GM21723 (cell line): Measurements from ENCODE around the gene C5AR2.
"Not testable (repeated sequence)": the region's sequence is repeated elsewhere in the genome, so short reads cannot be mapped to it uniquely, and the experiment has no call there.

Experiments used
- ATAC-seq: cut with Tn5 transposase; IDR thresholded peaks from one replicate; pipeline ENCODE4 v1.9.1; 2021; ENCODE audit warnings: mild to moderate bottlenecking, moderate library complexity; ENCODE audit not compliant: unreplicated experiment

Gene C5AR2

DNA sequence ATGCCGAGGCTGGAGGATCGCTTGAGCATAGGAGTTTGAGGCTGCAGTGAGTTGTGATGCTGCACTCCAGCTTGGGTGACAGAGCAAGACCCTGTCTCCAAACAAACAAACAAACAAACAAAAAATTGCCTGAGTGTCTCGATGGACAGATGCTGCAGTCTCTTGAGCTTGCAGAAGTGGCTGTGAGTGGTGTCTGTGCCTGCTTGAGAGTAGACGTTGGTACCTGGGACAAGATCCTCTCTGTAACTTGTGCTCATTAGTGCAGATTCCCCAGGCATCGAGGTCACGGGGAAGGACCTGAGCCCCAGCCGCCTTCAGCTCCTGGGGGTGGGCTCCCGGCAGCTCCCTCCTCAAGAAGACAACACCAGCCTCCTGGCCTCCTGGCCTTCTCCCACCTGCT, 8.6 kb upstream of the C5AR2 start:
- no peak for ATAC-seq

DNA sequence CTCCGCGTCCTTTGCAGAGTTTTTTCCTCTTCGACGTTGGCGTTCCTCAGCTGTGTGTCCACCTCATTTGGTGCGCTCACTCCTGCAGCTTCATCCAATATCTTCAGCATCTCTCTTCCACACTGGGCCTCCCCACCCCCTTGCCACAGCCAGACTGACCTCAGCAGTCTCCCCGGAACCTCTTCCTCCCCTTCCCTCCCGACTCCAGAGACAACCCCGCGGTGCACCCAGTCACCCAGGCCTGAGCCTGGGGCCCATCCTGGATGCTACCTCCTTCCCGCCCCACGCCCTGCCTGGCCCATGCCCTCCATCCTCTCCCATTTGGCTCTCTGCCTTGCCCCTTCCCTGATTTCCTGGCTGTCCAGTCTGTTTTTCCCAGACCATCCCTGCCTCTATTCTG, 8.1 kb upstream of the C5AR2 start:
- ATAC-seq = no peak

DNA sequence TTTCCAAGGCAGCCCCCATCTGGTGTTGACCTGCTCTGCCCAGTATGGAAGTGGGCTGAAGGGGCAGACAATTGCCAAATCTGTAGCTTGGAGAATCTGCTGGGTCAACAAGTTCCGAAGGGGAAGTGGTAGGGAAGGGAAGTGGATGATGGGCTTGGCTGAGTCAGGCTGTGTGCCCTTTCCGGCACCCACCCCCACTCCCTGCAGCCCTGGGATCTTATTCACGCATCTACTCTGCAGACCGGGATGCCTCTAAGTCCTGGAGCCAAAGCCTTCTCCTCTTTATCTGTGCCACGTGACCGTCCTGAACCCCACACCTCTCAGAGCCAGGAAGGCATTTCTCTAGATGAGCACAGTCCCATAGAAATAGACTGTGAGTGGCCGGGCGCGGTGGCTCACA, 7.5 kb upstream of the C5AR2 start:
- ATAC-seq = no peak

DNA sequence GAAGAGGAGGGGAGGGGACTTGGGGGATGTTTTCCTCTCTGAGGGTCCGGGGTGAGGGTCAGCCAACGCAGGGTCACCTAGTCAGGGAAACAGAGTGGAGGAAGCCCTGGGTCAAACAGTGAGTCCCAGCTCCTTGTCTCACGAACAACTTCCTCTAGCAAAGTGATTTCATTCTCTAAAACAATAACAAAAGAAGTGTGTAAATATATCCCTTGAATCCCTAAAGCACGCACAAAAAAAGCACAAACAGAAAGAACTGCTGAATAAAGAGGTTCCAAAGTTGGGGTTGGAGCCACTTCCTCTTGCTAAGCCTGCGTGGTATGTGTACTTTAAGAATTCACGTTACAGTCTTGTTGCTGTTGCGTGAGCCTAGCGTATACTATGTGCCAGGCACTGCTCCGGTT, 1.5 kb upstream of the C5AR2 start:
- ATAC-seq = no peak

DNA sequence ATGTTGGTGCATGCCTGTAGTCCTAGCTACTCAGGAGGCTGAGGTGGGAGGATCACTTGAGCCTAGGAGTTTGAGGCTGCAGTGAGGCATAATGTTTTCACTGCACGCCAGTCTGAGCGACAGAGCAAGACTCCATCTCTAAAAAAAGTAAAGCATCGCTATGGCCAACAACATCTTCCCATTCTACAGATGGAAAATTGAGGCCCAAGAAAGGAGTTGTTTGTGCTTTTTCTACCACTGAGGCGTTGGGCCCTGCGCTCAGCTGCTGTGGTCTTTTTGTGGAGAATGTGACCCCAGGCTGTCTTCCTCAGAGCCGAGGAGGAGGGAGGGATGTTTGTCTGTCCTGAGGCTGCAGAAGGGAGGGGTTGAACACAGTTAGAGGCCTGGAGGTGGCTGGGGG, 485 bp upstream of the C5AR2 start:
- ATAC-seq = no peak

DNA sequence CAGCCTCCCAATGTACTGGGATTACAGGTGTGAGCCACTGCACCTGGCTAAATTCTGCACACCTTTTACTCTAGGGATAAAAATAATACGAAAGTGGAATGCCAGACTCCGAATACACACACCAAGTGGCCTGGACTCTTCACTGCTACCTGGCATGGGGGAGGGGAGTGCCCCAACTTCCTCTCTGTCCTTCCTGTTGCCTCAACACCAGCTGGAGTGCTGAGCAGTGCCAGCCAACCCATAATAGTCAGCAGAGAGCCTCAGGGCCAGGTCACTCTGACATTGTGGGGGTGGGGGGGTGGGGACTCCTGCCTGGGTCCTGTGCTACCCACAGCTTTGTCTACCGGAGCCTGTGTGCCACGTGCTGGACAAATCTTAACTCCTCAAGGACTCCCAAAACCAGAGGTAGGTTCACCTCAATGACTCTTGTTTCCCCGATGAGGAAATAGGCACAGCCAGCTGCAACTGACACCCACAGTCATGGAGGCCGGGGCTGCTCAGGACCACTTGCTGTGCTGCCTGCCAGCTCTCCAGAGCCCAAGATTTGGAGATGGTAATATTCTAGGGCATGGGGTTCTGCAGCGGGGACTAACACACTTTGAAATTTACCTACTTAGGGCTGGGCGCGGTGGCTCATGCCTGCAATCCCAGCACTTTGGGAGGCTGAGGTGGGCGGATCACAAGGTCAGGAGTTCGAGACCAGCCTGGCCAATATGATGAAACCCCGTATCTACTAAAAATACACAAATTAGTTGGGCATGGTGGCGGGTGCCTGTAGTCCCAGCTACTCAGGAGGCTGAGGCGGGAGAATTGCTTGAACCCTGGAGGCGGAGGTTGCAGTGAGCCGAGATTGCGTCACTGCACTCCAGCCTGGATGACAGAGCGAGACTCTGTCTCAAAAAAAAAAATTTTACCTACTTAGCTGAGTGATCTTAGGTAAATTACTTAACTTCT, 5.1 kb downstream of the C5AR2 start:
- not testable (repeated sequence) for ATAC-seq

DNA sequence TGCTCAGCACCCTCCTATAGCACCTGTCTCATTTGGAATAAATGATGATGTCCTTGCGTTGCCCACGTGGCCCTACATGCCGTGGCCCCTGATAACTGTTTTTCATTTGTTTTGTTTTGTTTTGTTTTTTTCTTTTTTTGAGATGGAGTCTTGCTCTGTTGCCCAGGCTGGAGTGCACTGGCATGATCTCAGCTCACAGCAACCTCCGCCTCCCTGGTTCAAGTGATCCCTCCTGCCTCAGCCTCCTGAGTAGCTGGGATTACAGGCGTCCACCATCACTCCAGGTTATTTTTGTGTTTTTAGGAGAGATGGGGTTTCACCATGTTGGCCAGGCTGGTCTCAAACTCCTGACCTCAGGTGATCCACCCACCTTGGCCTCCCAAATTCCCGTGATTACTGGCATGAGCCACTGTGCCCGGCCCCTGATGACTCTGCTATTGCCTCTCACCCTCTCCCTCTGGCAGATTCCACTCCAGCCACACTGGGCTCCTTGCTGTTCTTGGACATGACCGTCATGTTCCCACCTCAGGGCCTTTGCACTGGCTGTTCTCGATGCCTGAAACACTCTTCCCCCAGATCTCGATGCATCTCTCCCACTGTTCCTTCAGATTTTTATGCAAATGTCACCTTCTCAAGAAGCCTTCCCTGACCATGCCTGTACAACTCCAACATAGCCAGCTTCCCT, 7.4 kb downstream of the C5AR2 start:
- ATAC-seq = no peak

DNA sequence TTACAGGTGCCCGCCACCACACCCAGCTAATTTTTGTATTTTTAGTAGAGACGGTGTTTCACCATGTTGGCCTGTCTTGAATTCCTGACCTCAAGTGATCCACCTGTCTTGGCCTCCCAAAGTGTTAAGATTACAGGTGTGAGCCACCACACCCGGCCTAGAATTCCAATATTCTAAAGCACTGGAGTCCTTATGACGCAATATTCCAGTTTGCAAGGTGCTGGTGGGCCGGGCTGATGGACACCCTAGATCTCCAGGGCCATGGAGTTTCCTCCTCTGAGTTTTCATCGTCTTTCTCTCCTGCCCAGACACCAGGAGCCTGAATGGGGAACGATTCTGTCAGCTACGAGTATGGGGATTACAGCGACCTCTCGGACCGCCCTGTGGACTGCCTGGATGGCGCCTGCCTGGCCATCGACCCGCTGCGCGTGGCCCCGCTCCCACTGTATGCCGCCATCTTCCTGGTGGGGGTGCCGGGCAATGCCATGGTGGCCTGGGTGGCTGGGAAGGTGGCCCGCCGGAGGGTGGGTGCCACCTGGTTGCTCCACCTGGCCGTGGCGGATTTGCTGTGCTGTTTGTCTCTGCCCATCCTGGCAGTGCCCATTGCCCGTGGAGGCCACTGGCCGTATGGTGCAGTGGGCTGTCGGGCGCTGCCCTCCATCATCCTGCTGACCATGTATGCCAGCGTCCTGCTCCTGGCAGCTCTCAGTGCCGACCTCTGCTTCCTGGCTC, 8.7 kb downstream of the C5AR2 start:
- no peak for ATAC-seq

DNA sequence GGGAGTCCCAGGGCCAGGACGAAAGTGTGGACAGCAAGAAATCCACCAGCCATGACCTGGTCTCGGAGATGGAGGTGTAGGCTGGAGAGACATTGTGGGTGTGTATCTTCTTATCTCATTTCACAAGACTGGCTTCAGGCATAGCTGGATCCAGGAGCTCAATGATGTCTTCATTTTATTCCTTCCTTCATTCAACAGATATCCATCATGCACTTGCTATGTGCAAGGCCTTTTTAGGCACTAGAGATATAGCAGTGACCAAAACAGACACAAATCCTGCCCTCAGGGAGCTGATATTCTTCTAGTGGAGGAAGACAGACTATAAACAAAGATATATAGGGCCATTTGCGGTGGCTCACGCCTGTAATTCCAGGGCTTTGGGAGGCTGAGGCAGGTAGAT, 9.8 kb downstream of the C5AR2 start:
- no peak for ATAC-seq

DNA sequence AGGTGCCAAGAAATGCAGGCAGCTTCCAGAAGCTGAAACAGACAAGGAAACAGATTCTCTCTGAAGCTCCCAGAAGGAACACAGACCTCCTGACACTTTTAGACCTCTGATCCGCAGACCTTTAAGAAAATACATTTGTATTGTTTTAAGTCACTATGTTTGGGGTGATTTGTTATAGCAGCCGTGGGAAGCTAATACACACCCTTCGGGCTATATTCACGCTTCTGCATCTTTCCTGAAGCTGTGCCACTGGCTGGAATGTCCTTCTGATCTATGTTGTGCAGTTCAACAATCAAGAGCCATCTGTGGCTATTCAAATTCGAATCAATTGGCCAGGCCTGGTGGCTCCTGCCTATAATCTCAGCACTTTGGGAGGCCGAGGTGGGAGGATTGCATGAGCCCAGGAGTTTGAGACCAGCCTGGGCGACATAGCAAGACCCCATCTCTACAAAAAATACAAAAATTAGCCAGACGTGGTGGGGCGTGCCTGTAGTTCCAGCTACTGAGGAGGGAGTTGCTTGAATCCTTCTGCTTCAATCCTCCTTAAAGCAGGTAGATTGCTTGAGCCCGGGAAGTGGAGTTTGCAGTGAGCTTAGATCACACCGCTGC, 11.3 kb downstream of the C5AR2 start:
- no peak for ATAC-seq

DNA sequence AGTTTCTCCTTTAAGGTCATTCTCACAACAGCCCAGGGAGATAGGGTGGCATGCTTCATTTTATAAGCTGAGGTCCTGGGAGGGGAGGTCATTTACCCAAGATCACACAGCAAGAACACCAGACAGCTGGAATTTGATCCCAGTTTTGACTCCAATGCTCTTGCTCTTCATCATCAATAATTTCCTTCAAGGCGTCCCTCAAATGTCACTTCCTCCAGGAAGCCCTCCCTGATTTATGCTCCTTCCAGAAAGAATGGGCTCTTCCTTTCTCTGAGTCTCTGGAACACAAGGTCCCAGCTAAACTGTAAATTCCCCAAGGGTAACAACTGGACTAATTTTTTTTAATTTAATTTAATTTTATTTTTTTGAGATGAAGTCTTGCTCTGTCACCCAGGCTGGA, 12.4 kb downstream of the C5AR2 start:
- no peak for ATAC-seq

DNA sequence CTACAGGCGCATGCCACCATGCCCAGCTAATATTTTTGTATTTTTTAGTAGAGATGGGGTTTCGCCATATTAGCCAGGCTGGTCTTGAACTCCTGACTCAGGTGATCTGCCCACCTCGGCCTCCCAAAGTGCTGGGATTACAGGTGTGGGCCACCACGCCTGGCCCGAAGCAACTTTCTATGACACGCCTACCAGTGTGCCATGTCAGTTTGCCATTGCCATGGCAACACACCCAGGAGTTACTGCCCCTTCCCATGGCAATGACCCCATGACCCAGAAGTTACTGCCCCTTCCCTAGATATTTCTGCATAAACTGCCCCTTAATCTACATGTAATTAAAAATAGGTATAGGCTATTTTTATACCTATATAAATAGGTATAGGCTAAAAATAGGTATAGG, 14.0 kb downstream of the C5AR2 start:
- ATAC-seq = not testable (repeated sequence)

DNA sequence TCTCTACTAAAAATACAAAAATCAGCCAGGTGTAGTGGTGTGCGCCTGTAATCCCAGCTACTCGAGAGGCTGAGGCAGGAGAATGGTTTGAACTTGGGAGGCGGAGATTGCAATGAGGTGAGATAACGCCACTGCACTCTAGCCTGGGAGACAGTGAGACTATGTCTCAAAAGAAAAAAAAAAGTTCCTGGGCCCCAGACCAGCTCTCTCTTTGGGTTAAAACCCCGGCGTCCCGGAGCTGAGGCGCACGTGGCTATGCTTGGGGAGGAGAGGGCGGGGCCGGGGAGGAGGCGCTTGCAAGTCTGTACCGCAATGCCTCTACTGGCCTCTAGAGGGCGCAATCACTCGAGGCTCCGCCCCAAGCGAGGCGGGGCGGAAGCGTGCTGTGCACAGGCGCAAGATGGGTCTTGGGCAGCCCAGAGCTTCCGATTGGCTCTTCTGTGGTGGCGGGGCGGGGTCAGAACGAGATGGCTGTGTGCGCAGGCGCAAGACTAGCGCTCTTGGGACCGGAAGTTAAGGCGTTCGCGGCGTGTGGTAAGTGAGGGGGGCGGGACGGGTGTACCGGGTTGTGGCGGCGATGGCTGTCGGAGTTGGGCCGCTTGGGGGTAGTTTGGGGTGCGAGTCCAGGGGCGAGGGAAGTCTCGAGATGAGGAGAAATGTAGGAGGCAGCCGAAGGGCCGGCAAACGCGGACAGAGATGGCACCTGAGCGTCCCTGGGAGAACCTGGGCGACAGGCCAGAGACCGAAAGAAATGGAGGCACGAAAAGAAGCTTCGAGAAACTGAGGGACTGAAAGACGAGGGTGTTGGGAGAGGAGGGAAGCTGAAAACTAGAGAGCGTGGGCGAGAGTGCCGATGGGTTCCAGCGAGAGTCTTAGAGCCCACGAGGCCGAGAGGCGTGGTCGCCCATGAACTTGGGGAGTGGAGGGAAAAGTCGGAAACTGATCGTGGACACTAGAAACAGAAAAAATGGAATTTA, 17.1 kb downstream of the C5AR2 start, which contains the start of gene DHX34:
TSS of gene DHX34 (plus strand) at position 497 of the 977 bp plus-strand sequence. CDS start 3,716 bp downstream, outside the sequence.
- peak; percentile 89 for ATAC-seq

DNA sequence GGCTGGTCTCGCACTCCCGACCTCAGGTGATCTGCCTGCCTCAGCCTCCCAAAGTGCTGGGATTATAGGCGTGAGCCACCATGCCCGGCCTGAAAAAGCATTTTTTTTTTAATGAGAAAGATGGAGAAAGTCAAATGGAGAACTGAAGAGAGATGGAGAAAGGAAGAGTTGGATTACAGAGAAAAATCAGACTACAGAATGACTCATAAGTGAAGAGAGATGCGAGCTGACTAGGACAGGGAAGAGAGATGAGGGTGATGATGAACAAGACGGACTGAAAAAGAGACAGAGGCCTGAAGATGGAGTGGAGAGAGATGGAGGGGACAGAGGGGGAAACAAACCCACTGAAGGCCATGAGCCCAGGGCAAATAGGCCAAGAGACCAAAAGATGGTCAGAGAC, 18.7 kb downstream of the C5AR2 start:
- ATAC-seq = no peak

DNA sequence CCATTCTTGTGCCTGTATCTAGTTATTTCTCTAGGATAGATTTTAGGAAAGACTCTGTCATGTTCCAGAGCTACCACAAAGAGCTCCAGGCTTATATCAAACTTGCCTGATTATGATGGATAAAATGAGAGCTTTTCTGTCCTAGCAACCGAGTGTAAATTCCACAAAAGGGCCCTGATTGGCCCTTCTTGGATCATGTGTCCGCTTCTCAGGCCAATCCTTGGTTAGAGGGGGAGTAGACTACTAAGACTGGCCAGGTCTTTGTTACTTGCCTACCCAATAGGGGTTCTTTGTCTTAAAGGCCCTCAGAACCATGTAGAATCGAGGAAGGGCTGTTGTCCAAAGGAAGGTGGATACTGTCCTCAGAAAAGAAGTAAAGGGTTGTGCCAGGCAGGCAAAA, 19.6 kb downstream of the C5AR2 start:
- ATAC-seq = no peak

DNA sequence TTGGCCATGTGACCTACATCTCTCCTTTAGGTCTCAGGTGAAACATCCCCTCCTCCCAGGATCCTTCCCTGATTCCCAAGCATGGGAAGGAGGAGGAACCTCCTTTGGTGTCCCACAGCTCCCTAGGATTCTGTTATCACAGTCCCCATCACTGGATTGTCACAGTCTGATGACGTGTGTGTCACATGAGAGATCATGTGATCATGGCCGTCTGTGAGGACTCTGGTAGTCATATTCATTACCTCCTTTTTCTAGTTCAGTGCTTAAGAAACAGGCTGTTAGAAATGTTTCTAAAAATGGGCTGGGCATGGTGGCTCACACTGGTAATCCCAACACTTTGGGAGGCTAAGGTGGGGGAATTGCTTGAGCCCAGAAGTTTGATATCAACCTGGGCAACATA, 20.1 kb downstream of the C5AR2 start:
- no peak for ATAC-seq

DNA sequence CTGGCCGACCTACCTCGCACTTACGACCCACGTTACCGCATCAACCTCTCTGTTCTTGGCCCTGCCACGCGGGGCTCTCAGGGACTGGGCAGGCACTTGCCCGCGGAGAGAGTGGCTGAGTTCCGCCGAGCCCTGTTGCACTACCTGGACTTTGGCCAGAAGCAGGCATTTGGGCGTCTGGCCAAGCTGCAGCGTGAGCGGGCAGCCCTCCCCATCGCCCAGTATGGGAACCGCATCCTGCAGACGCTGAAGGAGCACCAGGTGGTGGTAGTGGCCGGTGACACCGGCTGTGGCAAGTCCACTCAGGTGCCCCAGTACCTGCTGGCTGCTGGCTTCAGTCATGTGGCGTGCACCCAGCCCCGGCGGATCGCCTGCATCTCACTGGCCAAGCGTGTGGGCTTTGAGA, 21.3 kb downstream of the C5AR2 start:
- no peak for ATAC-seq

DNA sequence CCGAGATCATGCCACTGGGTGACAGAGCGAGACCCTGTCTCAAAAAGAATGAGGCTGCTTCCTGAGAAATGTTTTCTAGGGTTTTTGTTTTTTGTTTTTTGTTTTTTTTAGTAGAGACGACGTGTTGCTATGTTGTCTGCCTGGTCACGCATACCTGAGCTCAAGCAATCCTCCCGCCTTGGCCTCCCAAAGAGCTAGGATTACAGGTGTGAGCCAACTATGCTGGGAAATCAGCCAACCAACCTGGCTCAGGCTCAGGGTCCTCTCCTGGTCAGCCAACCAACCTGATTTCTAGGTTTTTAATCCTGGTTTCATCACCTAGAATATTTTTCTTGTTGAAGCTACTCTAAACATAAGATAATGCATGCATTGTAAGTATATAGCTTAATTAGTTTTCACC, 24.9 kb downstream of the C5AR2 start:
- no peak for ATAC-seq

DNA sequence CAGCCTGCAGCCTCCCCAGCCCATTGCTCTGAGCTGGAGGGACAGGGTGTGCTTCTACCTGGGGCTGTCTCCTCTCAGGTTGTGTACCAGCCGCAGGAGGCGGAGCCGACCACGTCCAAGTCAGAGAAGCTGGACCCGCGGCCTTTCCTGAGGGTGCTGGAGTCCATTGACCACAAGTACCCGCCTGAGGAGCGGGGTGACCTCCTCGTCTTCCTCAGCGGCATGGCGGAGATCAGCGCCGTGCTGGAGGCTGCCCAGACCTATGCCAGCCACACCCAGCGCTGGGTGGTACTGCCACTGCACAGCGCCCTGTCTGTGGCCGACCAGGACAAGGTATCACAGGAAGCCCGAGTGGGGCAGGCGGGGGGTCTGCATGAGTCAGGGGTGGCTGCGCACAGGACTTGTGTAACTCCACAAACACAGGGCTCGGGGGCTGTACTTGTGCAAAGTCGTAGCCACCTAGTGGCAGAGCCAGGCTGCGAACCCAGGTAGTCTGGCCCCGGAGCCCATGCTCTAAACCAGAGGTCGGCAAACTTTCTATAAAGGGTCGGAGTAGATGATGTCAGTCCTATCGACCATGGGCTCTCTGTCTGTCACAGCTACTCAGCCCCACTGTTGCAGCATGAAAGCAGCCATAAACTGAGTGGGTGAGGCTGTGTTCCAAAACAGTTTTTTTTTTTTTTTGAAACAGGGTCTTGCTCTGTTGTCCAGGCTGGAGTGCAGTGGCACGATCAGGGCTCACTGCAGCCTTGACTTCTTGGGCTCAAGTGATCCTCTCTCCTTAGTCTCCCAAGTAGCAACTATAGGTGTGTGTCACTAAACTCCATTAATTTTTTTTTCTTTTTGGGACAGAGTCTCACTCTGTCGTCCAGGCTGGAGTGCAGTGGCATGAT, 26.1 kb downstream of the C5AR2 start:
- no peak for ATAC-seq
